ENCODE results near the gene GTPBP6.
"Not testable (repeated sequence)": the region's sequence is repeated elsewhere in the genome, so short reads cannot be mapped to it uniquely, and the experiment has no call there.

GTPBP6 gene

GRCh38 chrX:334971-335757 is 16.6 kb upstream of the GTPBP6 start:
- DNase-seq (ENCODE audit: low spot score), result no peak

DNA sequence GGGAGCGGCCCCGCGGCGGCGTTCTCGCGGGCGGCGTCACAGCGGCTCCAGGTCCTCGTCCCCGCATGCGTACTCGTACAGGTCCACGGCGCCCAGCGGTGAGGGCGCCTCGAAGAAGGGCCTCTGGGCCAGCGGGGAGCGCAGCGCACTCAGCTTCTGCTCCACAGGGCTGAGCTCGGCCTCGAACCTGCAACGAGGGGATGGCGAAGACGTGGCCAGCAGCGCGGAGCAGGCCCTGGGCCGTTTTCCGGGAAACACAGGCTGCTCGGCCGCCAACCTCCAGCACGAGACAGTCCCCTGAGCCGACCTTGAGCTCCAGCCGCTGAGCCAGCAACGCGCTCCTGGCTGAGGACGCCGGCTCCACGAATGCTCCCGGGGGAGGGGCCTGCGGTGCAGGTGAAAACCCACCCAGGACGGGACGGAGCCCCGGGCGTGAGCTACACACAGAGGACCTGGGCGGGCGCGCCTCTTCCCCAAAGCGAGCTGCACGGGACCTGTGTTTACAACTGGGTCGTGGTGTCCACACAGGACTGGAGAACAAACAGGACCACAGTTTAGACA is 15.8 kb upstream of the GTPBP6 start:
- DNase-seq (ENCODE audit: low spot score), result no peak

GRCh38 chrX:333611-334311 is 15.2 kb upstream of the GTPBP6 start:
- DNase-seq (ENCODE audit: low spot score), result no peak

GRCh38 chrX:332916-333610 is 14.5 kb upstream of the GTPBP6 start:
- no peak for DNase-seq (ENCODE audit: low spot score)

- DNase-seq (ENCODE audit: low spot score), result no peak
Observed at GRCh38 chrX:332496-332860, 13.9 kb upstream of the GTPBP6 start.

- no peak for DNase-seq (ENCODE audit: low spot score)
Observed at GRCh38 chrX:331825-332495, 13.4 kb upstream of the GTPBP6 start.

GRCh38 chrX:331151-331824 is 12.7 kb upstream of the GTPBP6 start:
- DNase-seq (ENCODE audit: low spot score), result no peak

- no peak for DNase-seq (ENCODE audit: low spot score)
Observed at GRCh38 chrX:330726-331150, 12.1 kb upstream of the GTPBP6 start.

- DNase-seq (ENCODE audit: low spot score), result not testable (repeated sequence)
Observed at GRCh38 chrX:330141-330725, 11.6 kb upstream of the GTPBP6 start.

DNA sequence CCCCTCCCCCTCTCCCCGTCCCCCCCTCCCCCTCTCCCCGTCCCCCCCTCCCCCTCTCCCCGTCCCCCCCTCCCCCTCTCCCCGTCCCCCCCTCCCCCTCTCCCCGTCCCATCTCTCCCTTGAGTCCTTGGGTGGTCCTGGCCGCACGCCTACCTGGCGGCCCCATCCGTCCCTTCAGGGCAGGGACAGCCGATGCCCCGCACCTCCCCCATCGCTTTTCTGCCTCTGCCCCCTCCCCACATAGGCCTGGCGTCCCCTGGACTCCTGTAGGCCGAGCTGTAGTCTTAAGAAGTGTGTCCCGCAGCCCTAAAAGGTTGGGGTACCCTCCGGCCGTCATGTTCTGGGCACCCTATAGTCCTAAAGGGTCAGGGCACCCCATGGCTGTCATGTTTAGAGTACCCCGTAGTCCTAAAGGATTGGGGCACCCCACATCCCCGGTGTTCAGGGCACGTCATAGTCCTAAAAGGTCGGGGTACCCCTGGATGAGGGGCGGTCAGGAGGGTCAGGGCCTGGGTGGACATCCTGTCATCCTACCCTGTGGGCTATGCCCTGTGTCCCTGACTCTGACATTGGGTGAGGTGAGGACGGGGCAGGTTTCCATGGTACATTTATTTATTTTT is 10.8 kb upstream of the GTPBP6 start:
- DNase-seq (ENCODE audit: low spot score), result no peak

- no peak for DNase-seq (ENCODE audit: low spot score)
Observed at GRCh38 chrX:327660-328126, 9.1 kb upstream of the GTPBP6 start.

GRCh38 chrX:324664-325063 is 6.1 kb upstream of the GTPBP6 start:
- DNase-seq (ENCODE audit: low spot score), result not testable (repeated sequence)

- no peak for DNase-seq (ENCODE audit: low spot score)
Observed at GRCh38 chrX:323721-324628, 5.4 kb upstream of the GTPBP6 start.

- DNase-seq (ENCODE audit: low spot score), result no peak
Observed at GRCh38 chrX:320126-320783, 1.7 kb upstream of the GTPBP6 start.

GRCh38 chrX:319579-320125 is 1.1 kb upstream of the GTPBP6 start:
- DNase-seq (ENCODE audit: low spot score), result no peak

- DNase-seq (ENCODE audit: low spot score), result peak; percentile 98
Observed at GRCh38 chrX:318068-318738, 393 bp downstream of the GTPBP6 start.

DNA sequence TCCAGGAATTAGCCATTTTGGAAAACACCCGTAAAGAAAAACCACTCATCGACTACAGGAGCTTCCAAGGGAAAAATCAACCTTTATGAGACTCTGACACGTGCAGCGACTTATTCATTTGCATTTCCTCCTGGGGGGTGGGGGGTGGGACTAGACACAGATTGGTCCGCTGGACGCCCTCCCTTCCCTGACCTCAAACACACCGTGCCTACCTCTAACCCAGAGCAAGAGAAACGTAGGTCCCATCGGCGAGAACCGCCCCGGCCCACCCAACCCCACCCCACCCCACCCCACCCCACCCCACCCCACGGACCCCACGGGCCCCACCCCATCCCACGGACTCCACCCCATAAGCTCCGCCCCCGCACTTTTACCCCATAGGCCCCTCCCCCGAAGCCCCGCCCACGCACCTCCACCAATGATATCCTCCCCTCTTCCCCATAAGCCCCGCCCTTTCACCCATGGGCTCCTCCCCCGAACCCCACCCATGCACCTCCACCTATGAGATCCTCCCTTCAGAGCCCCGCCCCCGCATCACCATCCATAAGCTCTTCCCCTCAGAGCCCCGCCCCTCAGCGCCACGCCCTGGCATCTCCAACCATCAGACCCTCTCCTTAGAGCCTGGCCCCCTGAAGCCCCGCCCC is 1.1 kb downstream of the GTPBP6 start:
- DNase-seq (ENCODE audit: low spot score), result no peak

Measured in activated CD4-positive, alpha-beta T cell treated with anti-CD3 and anti-CD28 coated beads, Interleukin-2, Interleukin-4, amounts not matched to agents 100 ng/mL and 50 ng/mL, durations not matched to agents 16 hours and 8 hours (primary cell).